Kidney (tissue), 14 donors: ENCODE data around the gene ZNF583. TPM values are rescaled to one million over a fixed set of nuclear protein-coding genes. Genes with fewer than 3 reads are reported as not detected.

Experiments
- DNase-seq, 5 donors: peaks; one replicate each; pipeline ENCODE4 v3.0.0-alpha.2; 2013 to 2020
- FAIRE-seq: peaks from 2 replicates; lab custom pipeline; 2012; peaks lifted over from hg19 to GRCh38; lab: Jason Lieb, UNC
- H3K27ac ChIP-seq, 2 donors: one replicate each; pipeline ENCODE4 v1.7.0; 2013; ENCODE audit warnings: low read depth in 2 of 2, low read length in 2 of 2, inconsistent platforms in 1 of 2
- H3K27me3 ChIP-seq: one replicate; pipeline ENCODE4 v1.7.1; 2013; ENCODE audit warnings: low read length, inconsistent platforms; ENCODE audit not compliant: control insufficient read depth, insufficient read depth
- H3K36me3 ChIP-seq, 3 donors: one replicate each; pipeline versions ENCODE4 v1.7.0 to v1.7.1; 2013; ENCODE audit warnings: low read length in 3 of 3, control low read depth in 1 of 3, inconsistent platforms in 1 of 3; ENCODE audit not compliant: insufficient read depth in 3 of 3, control insufficient read depth in 2 of 3
- H3K4me1 ChIP-seq, 3 donors: one replicate each; pipeline versions ENCODE4 v1.7.0 to v1.7.1; 2013; ENCODE audit warnings: low read length in 3 of 3, inconsistent platforms in 1 of 3, low read depth in 1 of 3; ENCODE audit not compliant: control insufficient read depth in 2 of 3, insufficient read depth in 2 of 3
- H3K4me3 ChIP-seq, 3 donors: one replicate each; pipeline versions ENCODE4 v1.7.0 to v1.8.1; 2013; ENCODE audit warnings: low read length in 3 of 3, control low read depth in 1 of 3, inconsistent platforms in 1 of 3
- H3K9ac ChIP-seq, 3 donors: one replicate each; pipeline versions ENCODE4 v1.7.0 to v1.7.1; 2013; ENCODE audit warnings: low read length in 3 of 3, control low read depth in 1 of 3, inconsistent platforms in 1 of 3
- H3K9me3 ChIP-seq, 3 donors: one replicate each; pipeline versions ENCODE4 v1.7.0 to v1.7.1; 2013; ENCODE audit warnings: low read length in 3 of 3, control low read depth in 1 of 3, inconsistent platforms in 1 of 3; ENCODE audit not compliant: control insufficient read depth in 2 of 3, insufficient read depth in 1 of 3
- intact Hi-C: fragments of 100-400 bp; cut with DNase I; formaldehyde crosslinking; loops from one replicate; pipeline ENCODE4 v1.11.1; 2022
- polyA plus RNA-seq: library from polyadenylated mRNA; stranded (reverse); fragments of 350-450 nt; fragmentation: Illumina TruSeq; extraction: RNeasy Lipid Tissue Mini Kit (QIAGEN cat#74804); gene quantifications from one replicate; pipeline ENCODE4 v1.2.3, GENCODE V29; 2014; ENCODE audit warnings: low read depth, low replicate concordance; ENCODE audit not compliant: insufficient read depth
- total RNA-seq: library from RNA; stranded (reverse); fragmentation: NEBNext Ultra II Directional; extraction: Animal tissue kit (Norgen Biotek cat#: 25700); gene quantifications from one replicate; pipeline ENCODE4 v1.2.1, GENCODE V29; 2021
- TF ChIP-seq, protein P1 (sequence below): IDR thresholded peaks from 3 replicates; pipeline ENCODE4 v1.5.1; 2012; ENCODE audit warnings: mild to moderate bottlenecking, moderate library complexity, borderline replicate concordance; ENCODE audit not compliant: insufficient read depth; ENCODE audit errors: extremely low read depth
- donor health status: control.
- donor health status: control.
- donor health status: control.
- donor health status: control.
- donor health status: control.
- donor health status: DM: yes; HTN: yes; CAD: no.
- donor health status: Normal renal cell carcinoma (clear cell type).

Gene ZNF583
- total and polyA plus RNA-seq, 2 donors from 2014 or later = 2.5 to 7.2 TPM

DNA sequence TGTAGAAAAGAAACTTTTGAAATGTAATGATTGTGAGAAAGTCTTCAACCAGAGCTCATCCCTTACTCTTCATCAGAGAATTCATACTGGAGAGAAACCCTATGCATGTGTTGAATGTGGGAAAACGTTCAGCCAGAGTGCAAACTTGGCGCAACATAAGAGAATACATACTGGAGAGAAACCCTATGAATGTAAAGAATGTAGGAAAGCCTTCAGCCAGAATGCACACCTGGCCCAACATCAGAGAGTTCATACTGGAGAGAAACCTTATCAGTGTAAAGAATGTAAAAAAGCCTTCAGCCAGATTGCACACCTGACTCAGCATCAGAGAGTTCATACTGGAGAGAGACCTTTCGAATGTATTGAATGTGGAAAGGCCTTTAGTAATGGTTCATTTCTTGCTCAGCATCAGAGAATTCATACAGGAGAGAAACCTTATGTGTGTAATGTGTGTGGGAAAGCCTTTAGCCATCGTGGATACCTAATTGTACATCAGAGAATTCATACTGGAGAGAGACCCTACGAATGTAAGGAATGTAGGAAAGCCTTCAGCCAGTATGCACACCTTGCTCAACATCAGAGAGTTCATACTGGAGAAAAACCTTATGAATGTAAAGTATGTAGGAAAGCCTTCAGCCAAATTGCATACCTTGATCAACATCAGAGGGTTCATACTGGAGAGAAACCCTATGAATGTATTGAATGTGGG, 19.3 kb downstream of the ZNF583 start:
- no peaks in the 10 kb centered on the region for H3K4me1 ChIP-seq
- no peak overlapping the region for H3K9ac ChIP-seq
- intact Hi-C loops = no loop called here
- peaks cover 20 to 96% (median 59%) of the 10 kb centered on the region in 3 donors for H3K9me3 ChIP-seq
- peaks cover 14 to 27% (median 16%) of the 10 kb centered on the region in 3 donors for H3K36me3 ChIP-seq
- no peak for FAIRE-seq
- H3K4me3 ChIP-seq = peak overlapping the region in 2 of 3 donors; percentile 2 to 25
- H3K27ac ChIP-seq = no peak overlapping the region
- TF ChIP-seq, protein P1, sequence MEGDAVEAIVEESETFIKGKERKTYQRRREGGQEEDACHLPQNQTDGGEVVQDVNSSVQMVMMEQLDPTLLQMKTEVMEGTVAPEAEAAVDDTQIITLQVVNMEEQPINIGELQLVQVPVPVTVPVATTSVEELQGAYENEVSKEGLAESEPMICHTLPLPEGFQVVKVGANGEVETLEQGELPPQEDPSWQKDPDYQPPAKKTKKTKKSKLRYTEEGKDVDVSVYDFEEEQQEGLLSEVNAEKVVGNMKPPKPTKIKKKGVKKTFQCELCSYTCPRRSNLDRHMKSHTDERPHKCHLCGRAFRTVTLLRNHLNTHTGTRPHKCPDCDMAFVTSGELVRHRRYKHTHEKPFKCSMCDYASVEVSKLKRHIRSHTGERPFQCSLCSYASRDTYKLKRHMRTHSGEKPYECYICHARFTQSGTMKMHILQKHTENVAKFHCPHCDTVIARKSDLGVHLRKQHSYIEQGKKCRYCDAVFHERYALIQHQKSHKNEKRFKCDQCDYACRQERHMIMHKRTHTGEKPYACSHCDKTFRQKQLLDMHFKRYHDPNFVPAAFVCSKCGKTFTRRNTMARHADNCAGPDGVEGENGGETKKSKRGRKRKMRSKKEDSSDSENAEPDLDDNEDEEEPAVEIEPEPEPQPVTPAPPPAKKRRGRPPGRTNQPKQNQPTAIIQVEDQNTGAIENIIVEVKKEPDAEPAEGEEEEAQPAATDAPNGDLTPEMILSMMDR = no peak
- H3K27me3 ChIP-seq = no peaks in the 10 kb centered on the region
- DNase-seq = no peak

DNA sequence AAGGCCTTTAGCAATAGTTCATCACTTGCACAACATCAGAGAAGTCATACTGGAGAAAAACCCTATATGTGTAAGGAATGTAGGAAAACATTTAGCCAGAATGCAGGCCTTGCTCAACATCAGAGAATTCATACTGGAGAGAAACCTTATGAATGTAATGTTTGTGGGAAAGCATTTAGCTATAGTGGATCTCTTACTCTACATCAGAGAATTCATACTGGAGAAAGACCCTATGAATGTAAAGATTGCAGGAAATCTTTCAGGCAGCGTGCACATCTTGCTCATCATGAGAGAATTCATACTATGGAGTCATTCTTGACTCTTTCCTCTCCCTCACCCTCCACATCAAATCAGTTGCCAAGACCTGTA, 19.8 kb downstream of the ZNF583 start:
- peaks cover 14 to 27% (median 14%) of the 10 kb centered on the region in 3 donors for H3K36me3 ChIP-seq
- no peak overlapping the region for H3K27ac ChIP-seq
- H3K4me3 ChIP-seq = peak overlapping the region in 2 of 3 donors; percentile 25 to 36
- H3K9me3 ChIP-seq = peaks cover 20 to 94% (median 59%) of the 10 kb centered on the region in 3 donors
- DNase-seq (no peak), FAIRE-seq (no peak)
- H3K9ac ChIP-seq = no peak overlapping the region
- no peaks in the 10 kb centered on the region for H3K4me1 ChIP-seq
- TF ChIP-seq, protein P1 = no peak
- intact Hi-C loops = no loop called here
- H3K27me3 ChIP-seq = no peaks in the 10 kb centered on the region

DNA sequence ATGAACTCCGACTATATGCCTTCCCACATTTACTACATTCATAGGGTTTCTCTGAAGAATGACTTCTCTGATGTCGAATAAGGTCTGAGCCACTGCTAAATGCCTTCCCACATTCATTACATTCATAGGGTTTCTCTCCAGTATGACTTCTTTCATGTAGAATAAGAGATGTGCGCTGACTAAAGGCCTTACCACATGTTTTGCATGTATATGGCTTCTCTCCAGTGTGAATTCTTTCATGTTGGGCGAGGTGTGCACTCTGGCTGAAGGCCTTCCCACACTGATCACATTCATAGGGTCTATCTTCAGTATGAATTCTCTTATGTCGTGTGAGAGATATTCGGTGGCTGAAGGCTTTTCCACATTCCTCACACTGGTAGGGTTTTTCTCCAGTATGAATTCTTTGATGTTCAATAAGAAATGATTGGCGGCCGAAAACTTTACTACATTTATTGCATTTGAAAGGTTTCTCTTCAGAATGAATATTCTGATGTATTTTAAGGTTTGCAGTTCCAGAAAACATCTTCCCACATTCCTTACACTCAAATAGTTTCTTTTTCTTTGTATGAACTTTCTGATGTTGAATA, 37.2 kb downstream of the ZNF583 start:
- Histone ChIP-seq H3K27me3 (no peaks in the 10 kb centered on the region), H3K27ac (no peak overlapping the region), H3K9ac (no peak overlapping the region), H3K36me3 (peaks cover 2 to 21% (median 3%) of the 10 kb centered on the region in 3 donors), H3K4me1 (no peaks in the 10 kb centered on the region), H3K4me3 (peak overlapping the region in 1 of 3 donors; percentile 21), H3K9me3 (peaks cover 15 to 78% (median 48%) of the 10 kb centered on the region in 3 donors)
- no peak for DNase-seq
- no peak for FAIRE-seq
- intact Hi-C loops = no loop called here
- TF ChIP-seq, protein P1 = no peak
